Amniotic stem cell (primary cell): Measurements from ENCODE around the gene DHX34.
"Not testable (repeated sequence)": the region's sequence is repeated elsewhere in the genome, so short reads cannot be mapped to it uniquely, and the experiment has no call there.

ENCODE experiments used
- DNase-seq: peaks from one replicate; lab custom pipeline; 2025; lab: John Stamatoyannopoulos, UW

The DHX34 gene

GRCh38 chr19:47348819-47349795 is at the start of gene DHX34:
Gene DHX34 (plus strand): TSS chr19:47349315. CDS start chr19:47353031, 3,716 bp downstream.
- peak; percentile 98 for DNase-seq

- not testable (repeated sequence) for DNase-seq
These were observed 48.2 kb upstream of the DHX34 start for GRCh38 chr19:47300867-47301266.

GRCh38 chr19:47302249-47302648 is 46.9 kb upstream of the DHX34 start:
- DNase-seq, result no peak

- DNase-seq, result no peak
These were observed 45.1 kb upstream of the DHX34 start for GRCh38 chr19:47303966-47304365.

GRCh38 chr19:47305309-47305751 is 43.8 kb upstream of the DHX34 start:
- peak; percentile 91 for DNase-seq

GRCh38 chr19:47306303-47306702 is 42.8 kb upstream of the DHX34 start:
- DNase-seq, result no peak

GRCh38 chr19:47309038-47309437 is 40.1 kb upstream of the DHX34 start:
- no peak for DNase-seq

GRCh38 chr19:47309608-47310007 is 39.5 kb upstream of the DHX34 start, which contains the start of gene C5AR1:
Gene C5AR1 (plus strand): TSS chr19:47309861. CDS start chr19:47309896, 35 bp downstream.
- DNase-seq, result no peak

- no peak for DNase-seq
These were observed 38.8 kb upstream of the DHX34 start for GRCh38 chr19:47310323-47310722.

- DNase-seq, result no peak
These were observed 38.3 kb upstream of the DHX34 start for GRCh38 chr19:47310819-47311218.

- DNase-seq, result no peak
These were observed 36.6 kb upstream of the DHX34 start for GRCh38 chr19:47312366-47313006.

GRCh38 chr19:47313754-47314295 is 35.3 kb upstream of the DHX34 start:
- DNase-seq, result no peak

GRCh38 chr19:47315125-47315821 is 33.8 kb upstream of the DHX34 start:
- peak; percentile 63 for DNase-seq

GRCh38 chr19:47316513-47316912 is 32.6 kb upstream of the DHX34 start:
- no peak for DNase-seq

- no peak for DNase-seq
These were observed 28.9 kb upstream of the DHX34 start for GRCh38 chr19:47319923-47320871.

GRCh38 chr19:47321630-47322029 is 27.5 kb upstream of the DHX34 start:
- DNase-seq, result no peak

GRCh38 chr19:47322058-47322457 is 27.1 kb upstream of the DHX34 start:
- DNase-seq, result no peak

- no peak for DNase-seq
These were observed 25.7 kb upstream of the DHX34 start for GRCh38 chr19:47323409-47323808.

GRCh38 chr19:47323872-47324271 is 25.2 kb upstream of the DHX34 start:
- DNase-seq, result no peak

- DNase-seq, result no peak
These were observed 24.6 kb upstream of the DHX34 start for GRCh38 chr19:47324502-47324901.

GRCh38 chr19:47330466-47330869 is 18.6 kb upstream of the DHX34 start:
- no peak for DNase-seq
